Renal cortex interstitium (tissue), 11 donors: ENCODE results near the gene SMARCD2. TPM values are rescaled to one million over a fixed set of nuclear protein-coding genes. Genes with fewer than 3 reads are reported as not detected.
"Not testable (repeated sequence)": the region's sequence is repeated elsewhere in the genome, so short reads cannot be mapped to it uniquely, and the experiment has no call there.

Experiments used
- DNase-seq, 11 donors: peaks; one replicate each; pipeline ENCODE4 v3.0.0-alpha.2; 2013; ENCODE audit warnings: low read depth in 9 of 11, low spot score in 4 of 11; ENCODE audit errors: extremely low read depth in 1 of 11
- polyA plus RNA-seq, 3 donors: library from polyadenylated mRNA; unstranded; fragments of 120-200 nt; gene quantifications; one replicate each; pipeline ENCODE4 v1.2.1, GENCODE V29; 2013; ENCODE audit not compliant: insufficient read length in 3 of 3

SMARCD2 gene
- polyA plus RNA-seq, 3 donors: 50.3 to 63.5 (median 61.8) TPM

DNA sequence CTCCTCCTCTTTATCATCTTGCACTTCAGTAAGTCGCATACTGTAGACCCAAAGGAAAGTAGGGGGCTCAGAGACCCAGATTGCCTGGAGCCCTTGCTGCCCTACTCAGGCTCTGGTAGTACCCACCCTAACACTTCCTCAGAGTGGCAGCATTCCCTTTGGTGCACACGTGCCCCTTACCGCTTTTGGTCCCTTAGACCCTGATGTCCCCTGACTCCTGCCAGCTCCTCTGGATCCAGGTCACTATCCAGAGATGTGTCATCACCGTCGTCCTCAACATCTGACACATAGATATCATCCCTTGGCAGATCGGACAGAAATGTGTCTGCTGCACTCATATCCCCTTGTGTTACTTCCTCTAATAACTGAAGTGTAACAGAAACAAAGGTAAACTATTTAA, 20.7 kb downstream of the SMARCD2 start:
- DNase-seq: no peak

- no peak for DNase-seq
These were observed 21.4 kb downstream of the SMARCD2 start for GRCh38 chr17:63820963-63821561.

DNA sequence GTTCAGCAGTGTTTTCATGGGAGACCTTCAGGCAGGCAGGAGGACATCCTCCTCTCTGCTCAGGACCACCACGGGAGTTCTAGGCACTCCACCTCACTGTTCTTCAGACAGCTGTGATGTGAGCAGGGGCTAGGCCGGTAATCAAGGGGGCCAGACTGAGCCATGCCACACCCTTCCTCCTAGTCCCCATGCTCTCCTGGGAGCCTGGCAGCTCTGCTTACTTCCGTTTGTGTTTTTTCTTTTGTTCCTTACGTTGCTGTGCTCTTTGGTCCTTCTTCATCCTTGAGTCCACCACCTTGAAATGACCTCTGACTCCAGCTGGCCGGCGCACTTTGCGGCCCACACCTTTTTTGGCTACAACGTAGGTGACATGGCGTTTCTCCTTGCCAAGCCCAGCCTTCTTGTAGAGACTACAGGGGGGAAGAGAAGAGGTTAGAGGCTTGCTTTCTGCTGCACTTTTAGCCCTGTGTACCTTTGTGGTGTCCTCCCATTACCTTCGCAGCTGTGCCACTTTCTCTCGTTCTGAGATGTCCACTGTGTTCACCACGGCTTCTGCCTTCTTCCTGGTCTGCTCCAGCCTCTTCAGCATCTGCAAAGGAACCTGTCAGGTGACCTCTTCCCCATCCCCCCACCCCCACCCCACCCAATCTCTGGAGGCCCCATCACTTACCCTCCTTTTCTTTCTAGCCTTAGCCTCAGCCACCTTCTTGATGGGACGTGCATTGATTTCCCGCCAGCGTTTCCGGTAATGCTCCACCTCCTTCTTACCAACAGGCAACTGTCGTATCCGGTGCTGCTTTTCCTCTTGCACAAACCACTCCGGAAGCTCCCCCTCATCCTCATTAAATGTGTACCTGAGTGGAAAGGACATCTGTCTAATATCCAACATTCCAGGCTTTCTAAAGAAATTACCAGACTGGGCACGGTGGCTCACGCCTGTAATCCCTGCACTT, 22.6 kb downstream of the SMARCD2 start:
- DNase-seq: no peak

- DNase-seq: no peak
These were observed 23.4 kb downstream of the SMARCD2 start for GRCh38 chr17:63819131-63819530.

DNA sequence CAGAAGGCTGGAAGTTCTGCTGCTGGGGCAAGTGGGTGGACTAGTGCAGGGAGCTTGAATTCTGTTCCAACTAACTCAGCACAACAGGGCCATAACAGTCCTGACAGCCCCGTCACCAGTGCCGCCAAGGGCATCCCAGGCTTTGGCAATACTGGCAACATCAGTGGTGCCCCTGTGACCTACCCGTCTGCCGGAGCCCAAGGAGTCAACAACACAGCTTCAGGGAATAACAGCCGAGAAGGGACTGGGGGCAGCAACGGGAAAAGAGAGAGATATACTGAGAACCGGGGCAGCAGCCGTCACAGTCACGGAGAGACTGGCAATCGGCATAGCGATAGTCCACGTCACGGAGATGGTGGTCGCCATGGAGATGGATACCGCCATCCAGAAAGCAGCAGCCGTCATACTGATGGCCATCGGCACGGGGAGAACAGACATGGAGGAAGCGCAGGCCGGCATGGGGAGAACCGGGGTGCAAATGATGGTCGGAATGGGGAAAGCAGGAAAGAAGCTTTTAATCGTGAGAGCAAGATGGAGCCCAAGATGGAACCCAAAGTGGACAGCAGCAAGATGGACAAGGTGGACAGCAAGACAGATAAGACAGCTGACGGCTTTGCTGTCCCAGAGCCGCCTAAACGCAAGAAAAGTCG, 24.6 kb downstream of the SMARCD2 start:
- no peak for DNase-seq

DNA sequence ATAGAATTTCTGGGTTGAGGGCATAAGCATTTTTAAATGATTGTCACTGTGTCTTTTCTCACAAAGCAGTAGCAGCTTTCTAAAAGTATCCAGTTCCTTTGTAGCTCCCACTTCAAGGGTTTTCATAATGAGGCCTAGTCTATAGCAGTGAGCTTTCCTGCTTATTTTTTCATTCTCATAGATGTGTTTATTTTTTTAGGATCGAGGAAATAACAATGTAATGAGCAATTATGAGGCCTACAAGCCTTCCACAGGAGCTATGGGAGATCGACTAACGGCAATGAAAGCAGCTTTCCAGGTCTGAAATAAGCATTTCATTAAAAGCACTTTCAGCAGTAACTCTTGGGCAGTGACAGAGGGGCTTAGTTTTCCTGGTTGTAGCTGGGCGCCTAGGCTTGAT, 25.8 kb downstream of the SMARCD2 start:
- no peak for DNase-seq

GRCh38 chr17:63816123-63816522, 26.4 kb downstream of the SMARCD2 start:
- no peak for DNase-seq

DNA sequence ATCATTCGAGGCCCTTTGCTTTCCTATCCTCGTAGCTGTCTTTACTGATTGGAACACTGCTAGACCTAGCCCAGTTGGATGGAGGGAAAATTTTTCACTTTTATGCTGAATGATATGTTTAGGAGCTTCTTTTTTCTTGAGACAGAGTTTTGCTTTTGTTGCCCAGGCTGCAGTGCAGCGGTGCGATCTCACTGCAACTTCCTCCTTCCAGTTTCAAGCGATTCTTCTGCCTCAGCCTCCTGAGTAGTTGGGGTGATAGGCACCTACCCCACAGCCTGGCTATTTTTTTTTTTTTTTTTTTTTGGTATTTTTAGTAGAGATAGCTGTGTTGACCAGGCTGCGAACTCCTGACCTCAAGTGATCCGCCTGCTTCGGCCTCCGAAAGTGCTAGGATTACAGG, 32.5 kb downstream of the SMARCD2 start:
- no peak for DNase-seq

DNA sequence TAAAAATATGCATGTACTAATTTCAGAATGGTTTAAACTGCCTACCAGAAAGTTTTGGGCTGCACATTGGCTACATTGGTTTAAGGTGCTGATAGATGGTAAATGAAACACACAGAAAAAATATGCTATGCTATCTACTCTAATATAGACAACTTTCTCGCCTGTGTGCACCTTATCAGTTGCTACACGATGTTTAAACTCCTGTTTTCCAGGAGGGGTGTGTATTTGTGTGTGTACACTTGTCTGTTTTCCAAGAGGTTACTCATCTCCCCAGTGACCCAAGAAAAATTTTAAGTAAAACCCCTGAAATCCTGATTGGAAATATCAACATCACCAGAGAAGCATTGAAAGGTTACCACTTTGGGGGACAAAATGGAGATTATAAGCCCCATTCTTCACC, 36.9 kb downstream of the SMARCD2 start:
- DNase-seq: no peak

- no peak for DNase-seq
These were observed 38.2 kb downstream of the SMARCD2 start for GRCh38 chr17:63804328-63804727.

GRCh38 chr17:63800783-63801182, 41.7 kb downstream of the SMARCD2 start:
- no peak for DNase-seq

DNA sequence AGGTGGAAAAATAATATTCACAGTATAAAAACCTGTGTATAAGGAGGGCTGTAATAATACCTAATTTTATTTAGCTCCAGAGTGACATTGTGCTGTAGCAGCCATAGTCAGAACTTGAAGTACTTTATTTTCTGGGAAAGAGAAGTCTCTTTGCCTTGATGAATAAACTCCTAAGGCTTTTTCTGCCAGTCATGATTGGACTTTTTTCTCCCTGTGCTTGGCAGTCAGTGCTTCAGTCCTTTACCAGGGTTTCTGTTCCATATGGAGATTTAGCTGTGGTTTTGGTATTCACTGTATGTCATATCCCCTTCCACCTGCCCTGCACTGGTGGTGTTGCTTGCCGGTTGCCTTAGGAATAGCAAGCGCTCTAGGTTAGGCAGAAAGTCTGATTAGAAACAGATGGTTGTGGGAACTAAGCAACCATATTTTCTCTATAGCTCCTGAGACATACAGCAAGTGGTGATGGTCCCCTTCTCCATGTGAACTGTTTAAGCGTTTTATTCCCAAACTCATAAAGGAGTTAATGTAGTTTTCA, 43.8 kb downstream of the SMARCD2 start:
- DNase-seq: no peak

DNA sequence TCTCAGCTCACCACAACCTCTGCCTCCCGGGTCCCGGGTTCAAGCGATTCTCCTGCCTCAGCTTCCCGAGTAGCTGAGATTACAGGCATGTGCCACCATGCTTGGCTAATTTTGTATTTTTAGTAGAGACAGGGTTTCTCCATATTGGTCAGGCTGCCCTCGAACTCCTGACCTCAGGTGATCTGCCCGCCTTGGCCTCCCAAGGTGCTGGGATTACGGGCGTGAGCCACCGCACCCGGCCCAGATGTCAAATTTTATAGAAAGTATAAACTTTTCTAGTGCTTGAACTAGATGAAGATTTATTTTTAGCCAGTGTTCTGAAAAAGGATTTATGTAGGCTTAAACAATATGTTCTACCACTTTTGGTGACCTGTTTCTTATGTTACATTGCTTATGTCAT, 46.1 kb downstream of the SMARCD2 start:
- not testable (repeated sequence) for DNase-seq

DNA sequence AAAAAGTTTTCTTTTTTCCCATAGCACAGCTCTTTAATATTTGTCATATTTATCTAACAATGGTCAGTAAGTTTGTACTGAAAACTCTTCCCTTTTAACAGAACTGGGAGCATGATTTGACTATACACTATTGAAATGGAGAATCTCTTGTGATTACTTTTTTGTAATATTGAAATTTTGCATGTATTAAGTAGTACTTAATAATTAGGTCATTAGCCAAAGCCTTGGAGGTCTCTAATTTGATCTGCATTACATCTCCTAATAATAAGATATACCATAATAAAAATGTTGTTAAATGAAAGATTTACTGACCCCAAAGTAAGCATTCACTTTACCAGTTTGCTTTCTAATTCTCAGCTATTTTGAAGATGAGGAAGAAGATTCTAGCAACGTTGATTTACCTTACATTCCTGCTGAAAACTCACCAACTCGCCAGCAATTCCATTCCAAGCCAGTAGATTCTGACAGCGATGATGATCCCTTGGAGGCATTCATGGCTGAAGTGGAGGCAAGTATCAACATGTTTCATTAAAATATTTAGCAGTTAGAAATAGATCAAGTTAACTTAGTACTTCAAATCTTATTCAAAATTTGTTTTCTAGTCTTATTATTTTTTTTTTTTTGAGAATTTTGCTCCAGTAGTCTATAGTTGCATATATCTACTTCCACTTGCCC, 50.3 kb downstream of the SMARCD2 start:
- no peak for DNase-seq

DNA sequence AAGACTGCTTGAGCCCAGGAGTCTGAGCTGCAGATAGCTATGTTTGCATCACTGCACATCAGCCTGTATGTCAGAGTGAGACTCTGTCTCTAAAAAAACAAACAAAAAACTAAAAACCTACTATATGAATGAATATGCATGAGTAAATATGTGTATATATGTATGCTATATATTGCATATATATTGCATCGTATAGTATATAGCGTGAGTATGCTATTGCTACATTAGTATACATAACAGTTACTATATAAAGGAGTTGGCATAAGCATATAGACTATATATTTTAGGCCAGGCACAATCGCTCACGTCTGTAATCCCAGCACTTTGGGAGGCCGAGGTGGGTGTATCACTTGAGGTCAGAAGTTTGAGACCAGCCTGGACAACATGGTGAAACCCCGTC, 52.4 kb downstream of the SMARCD2 start:
- no peak for DNase-seq

GRCh38 chr17:63786971-63787711, 55.3 kb downstream of the SMARCD2 start:
- DNase-seq: no peak

DNA sequence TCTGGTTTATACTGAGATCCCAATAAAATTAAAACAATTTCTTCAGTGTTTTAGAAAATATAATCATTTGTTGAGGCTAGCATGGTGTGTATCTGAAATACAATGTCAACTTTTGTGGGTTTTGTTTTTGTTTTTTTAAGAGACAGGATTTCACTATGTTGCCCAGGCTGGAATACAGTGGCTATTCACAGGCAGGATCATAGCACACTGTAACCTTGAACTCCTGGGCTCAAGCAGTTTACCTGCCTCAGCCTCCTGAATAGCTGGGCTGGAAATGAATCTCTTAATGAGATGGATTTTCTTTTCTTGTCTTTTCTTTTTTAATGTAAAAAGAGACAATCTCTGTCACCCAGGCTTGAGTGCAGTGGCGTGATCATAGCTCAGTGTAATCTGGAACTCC, 56.4 kb downstream of the SMARCD2 start:
- no peak for DNase-seq

GRCh38 chr17:63785556-63785955, 56.9 kb downstream of the SMARCD2 start:
- no peak for DNase-seq

- DNase-seq: no peak
These were observed 59.0 kb downstream of the SMARCD2 start for GRCh38 chr17:63783522-63783921.
